ENCODE data around the gene SEZ6L.
A peak's percentile ranks its signal among the peaks of the same experiment; 100 is the strongest.
"Not testable (repeated sequence)": the region's sequence is repeated elsewhere in the genome, so short reads cannot be mapped to it uniquely, and the experiment has no call there.

Gene SEZ6L

GRCh38 chr22:26393929-26394328 is 224.7 kb downstream of the SEZ6L start:
- DNase-seq: no peak

DNA sequence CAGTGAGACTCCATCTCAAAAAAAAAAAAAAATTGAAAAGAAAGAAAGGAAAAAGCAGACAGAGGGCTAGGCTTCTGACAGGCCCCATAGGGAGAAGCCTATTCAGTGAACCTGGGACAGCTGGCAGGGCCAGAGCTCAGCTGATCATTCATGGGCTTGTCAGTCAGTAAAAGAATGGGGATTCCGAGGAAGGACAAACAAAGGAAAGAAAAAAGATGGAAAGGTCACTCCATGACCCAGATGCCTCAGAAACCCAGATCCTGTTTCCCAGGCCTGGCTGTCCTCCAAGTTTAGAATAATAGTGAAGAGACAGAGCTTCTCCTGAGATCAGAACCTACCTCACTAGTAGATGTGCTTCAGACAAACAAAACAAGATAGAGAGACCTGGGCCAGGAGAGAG is 225.5 kb downstream of the SEZ6L start:
- DNase-seq: no peak

GRCh38 chr22:26395926-26396325 is 226.7 kb downstream of the SEZ6L start:
- DNase-seq: no peak

DNA sequence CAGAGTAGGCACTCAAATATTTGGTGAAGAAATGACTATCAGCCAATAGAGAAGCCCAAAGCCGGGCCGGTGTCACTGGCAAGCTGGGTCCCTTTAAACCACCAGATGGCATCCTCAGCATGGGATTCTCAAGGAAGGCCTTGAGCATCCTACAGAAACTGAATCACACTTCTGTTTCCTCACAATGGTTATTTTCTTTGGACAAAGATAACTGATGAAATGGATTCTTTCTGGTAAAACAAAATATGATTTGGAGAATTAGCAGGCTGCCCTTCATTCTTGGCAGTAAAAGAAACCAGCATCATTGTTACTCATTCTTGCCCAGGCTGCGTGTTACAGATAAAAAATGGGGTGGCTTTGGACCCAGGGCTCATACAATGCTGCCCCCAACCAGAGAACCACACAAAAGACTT is 229.5 kb downstream of the SEZ6L start:
- DNase-seq: no peak

DNA sequence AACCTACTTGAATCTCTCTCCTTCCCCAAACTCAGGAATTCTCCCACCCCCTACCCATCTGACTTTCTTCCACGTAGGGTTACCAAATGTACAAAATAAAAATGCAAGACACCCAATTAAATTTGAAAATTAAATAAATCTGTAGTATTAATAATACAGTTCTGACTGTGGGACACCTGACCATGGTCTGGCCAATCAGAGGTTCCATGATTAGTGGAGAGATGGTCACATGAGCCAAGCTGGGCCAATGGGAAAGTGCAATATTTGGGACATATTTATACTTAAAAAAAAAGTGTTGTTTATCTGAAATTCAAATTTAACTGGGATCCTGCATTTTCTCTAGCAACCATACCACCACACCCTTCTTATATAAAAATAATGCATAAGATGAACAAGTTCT is 230.0 kb downstream of the SEZ6L start:
- no peak for DNase-seq

DNA sequence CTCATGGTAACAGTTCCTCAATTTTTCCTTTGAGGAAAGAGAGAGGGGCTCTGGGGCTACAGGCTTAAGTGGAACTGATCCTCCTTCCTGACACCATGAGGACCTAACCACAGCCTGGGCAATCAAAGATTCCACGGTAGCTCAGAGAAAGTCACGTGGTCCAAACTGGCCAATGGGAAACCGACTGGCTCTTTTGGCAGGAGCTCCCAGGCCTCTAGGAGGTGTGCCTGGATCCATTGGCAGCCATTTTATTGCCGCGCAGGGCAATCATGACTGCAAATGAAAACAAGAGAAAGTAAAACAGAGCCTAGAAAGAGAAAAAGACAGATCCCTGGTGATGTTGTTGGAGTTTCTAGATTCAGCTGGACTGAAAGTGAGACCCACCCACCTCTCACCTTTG is 232.5 kb downstream of the SEZ6L start:
- DNase-seq: no peak

DNA sequence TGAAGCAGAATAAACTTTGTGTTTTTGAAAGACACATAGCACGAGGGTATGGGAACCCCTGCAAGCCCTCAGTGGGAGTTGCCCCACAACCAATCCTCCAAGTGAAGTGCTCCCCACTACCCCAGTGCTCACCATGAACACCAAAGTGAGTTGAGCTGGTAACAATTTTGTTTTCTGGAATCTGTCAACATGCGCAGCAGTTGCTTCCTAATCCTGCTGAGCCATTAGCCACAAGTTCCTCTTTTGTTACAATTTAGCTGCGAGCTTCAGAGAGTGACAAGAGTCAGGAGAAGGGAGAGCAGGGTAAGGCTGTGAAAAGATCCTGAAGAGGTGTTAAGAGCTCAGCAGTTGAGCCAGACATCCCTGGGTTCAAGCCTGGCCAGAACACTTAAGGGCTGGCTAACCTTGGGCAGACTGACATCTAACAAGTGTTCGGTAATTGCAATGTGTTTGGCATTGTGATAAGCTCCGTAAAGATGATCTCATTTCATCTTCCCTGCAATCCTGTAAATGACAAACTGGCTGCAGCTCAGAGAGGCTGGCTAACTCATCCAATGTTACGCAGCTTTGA is 235.7 kb downstream of the SEZ6L start:
- no peak for DNase-seq

DNA sequence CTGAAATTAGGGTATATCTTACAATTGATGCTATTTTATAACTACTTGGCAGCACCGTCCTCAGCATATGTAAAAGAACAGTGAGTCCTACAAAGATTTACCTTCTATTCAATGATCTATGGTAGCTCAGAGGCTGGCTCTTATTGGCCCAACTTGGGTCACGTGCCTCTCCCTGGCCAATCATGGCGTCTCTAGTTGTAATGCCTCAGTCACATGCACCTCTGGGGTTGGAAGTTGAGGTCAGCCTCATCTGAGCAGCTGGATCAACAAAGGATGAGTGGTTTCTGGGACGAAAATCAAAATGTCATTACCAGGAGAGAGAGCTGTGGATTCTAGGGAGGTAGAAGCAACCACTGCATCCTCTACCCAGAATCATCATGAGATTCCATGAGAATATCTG is 236.9 kb downstream of the SEZ6L start:
- DNase-seq: no peak

- not testable (repeated sequence) for DNase-seq
Observed at GRCh38 chr22:26408562-26409220, 239.4 kb downstream of the SEZ6L start.

DNA sequence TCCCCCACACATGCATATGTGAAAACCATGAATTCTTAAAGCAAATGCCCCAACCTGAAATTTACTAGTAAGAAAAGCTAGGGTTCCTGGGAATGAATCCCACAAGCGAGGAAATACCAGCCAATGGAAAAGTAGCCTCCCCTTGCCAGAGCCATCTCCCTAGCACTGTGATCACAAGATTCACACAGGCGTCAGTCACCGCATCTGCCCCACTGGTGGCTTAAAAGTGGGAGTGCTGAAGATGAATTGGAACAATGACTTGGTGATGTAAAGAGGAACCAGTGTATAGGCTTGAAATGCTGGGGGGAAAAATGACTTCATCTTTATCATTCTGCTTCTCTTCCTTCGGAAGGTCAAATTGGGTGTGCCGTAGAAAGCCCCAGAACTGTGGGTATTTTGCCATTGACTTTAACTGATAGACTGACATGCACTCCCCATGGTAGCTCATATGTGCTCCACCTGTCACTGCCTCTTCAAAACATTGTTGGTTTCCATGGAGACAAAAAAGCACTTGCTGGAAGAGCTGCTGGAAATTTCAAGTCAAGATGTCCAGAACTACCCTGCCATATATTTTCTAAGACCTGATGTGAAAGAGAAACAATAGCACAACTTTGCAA is 240.6 kb downstream of the SEZ6L start:
- DNase-seq: no peak

DNA sequence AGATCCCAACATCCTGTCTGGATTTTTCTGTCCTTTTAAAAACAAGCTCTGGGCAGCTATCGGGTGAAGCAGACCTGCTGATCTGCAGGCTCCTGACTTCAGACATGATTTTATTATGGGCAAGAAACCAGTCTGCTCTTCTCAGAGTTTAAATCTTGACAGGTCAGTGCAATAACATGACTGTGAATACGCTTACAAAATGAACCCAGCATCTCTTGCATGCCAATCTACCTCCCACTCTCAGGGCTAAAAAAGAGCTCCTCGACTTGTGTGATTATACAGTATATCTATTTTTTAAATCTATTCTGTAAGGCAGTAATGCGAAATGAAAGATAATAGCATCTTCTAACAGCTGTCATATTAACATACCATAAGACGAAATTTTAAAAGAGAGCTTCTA is 241.1 kb downstream of the SEZ6L start:
- DNase-seq: no peak

- DNase-seq: no peak
Observed at GRCh38 chr22:26414347-26414746, 245.1 kb downstream of the SEZ6L start.

DNA sequence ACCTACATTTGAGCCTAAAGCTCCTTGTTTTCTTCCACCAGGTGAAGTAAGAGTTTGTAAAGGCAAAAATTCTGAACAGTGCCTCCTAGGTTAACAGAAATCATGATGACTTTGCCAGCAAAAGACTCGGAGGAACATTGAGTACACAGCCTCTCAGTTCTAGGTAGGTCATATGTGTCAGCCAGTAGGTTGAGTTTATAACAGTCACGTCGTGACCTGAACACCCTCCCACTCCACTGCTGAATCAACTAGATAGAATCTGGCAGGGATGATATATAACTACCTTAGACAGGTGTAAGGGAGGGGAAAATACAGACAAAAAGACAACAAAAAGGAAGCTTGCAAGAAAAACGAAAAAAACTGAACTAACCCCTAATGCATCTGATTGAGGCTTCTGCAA is 247.0 kb downstream of the SEZ6L start:
- DNase-seq: no peak

- no peak for DNase-seq
Observed at GRCh38 chr22:26416670-26417276, 247.5 kb downstream of the SEZ6L start.

- no peak for DNase-seq
Observed at GRCh38 chr22:26417406-26417805, 248.1 kb downstream of the SEZ6L start.

DNA sequence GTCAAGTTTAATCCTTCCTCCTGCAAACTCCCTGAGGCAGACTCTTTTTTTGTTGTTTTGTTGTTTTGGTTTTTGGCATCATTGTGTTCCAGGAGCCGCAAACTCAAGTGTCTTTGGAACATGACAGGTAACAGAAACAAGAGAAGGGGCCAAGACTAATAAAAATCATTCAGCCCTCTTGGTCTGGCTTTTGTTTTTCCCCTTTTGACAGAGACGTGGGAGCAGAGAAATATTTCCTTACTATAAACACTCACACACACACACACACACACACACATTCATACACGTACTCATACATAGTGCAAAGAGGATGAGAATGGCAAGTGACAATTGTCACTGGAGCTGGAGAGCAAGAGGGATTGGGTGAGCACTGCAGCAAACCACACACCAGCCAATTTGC is 249.4 kb downstream of the SEZ6L start:
- DNase-seq: no peak

DNA sequence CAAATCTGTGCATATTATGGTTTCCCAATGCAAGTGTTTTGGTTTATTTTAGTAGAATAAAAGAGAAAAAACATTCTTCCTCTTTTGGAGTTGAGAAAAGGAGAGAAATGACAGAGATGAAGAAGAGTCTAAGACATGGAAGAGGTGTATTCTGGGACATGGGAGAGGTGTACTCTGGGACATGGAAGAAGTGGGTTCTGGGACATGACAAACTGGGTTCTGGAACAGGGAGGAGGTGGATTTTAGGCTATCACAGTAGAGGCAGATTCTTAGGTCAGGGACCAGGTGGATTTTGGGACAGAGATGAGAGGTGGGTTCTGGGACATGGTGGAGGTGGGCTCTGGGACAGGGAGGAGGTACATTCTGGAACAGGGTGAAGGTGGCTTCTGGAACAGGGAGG is 257.7 kb downstream of the SEZ6L start:
- DNase-seq: no peak

GRCh38 chr22:26428515-26429457 is 259.5 kb downstream of the SEZ6L start, which contains the start of gene ASPHD2:
ASPHD2 (plus strand) TSS chr22:26429260; CDS start chr22:26433616, 4,356 bp downstream.
- peak; percentile 57 for DNase-seq

DNA sequence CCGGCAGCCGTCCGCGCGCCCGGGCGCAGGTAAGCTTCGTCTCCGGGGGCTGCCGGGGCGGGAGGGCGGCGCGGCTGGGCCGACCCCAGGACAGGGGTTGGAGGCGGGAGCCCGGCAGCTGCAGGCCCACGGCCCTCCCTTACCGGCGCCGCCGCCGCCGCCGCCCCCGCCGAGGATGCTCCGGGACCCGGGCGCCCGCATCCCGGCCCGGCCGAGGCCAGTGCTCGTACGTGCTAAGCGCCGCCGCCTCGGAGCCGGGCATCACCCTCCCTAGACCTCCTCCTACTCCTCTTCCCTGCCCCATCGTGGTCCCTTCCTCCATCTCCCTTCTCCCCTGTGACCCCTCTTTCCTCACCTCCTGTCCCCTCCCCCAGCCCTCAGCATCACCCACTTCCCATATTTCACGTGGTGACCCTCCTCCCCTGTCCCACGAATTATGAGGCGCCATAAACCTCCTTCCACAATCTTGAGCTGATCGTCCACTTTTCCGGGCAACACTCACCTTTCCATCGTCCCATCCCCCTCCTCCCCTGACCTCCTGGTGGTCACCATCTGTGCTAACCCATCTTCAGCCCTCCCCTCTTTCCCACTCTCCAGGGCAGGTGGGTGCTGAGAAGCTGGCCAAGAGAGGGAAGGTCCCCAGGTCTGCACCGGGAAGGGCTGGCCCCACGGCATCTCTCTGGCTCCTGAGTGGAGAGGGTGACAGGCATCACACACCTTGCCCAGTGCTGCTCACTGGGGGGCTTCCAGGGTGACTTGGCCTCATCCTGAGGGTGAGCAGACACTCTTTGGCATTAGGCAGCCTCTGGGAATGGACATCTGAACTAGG is 260.4 kb downstream of the SEZ6L start:
- DNase-seq: no peak

DNA sequence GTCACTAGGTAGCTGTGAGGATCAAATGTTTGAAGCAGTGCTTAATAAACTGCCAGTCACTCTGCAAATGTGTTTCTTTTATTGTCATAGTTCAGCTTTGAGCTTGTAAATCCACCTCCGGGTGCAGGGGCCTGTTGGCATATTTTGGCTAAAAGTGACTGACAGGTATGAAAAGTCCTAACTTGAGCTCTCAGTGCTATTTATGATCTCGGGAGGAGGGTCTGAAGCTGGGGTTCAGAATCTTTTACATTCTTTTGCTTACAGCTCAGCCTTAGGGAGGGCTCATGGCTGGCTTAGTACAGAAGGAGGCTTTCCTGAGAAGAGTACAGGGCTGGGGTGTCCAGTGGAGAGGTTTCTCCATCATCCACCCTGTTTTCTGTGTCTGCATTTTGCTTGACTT is 261.3 kb downstream of the SEZ6L start:
- DNase-seq: no peak

GRCh38 chr22:26431261-26431995 is 262.2 kb downstream of the SEZ6L start:
- DNase-seq: no peak
